A172 (cell line): ENCODE measurements around the gene OSBPL5. TPM values are rescaled to one million over a fixed set of nuclear protein-coding genes. Genes with fewer than 3 reads are reported as not detected.
"Not testable (repeated sequence)": the region's sequence is repeated elsewhere in the genome, so short reads cannot be mapped to it uniquely, and the experiment has no call there.

Experiments
- DNase-seq: peaks from one replicate; pipeline ENCODE4 v3.0.0-alpha.2; 2015; ENCODE audit warnings: low spot score
- total RNA-seq: library from RNA; depleted of rRNA; stranded (reverse); fragments of >200 nt; shearing (Covaris generic); gene quantifications from 2 replicates; pipeline ENCODE4 v1.2.3, GENCODE V29; 2014

OSBPL5 gene
- total RNA-seq, 1 experiment from 2014 or later, result 18.1 TPM

- no peak for DNase-seq
Measured at GRCh38 chr11:3183523-3183922, 18.4 kb upstream of the OSBPL5 start.

DNA sequence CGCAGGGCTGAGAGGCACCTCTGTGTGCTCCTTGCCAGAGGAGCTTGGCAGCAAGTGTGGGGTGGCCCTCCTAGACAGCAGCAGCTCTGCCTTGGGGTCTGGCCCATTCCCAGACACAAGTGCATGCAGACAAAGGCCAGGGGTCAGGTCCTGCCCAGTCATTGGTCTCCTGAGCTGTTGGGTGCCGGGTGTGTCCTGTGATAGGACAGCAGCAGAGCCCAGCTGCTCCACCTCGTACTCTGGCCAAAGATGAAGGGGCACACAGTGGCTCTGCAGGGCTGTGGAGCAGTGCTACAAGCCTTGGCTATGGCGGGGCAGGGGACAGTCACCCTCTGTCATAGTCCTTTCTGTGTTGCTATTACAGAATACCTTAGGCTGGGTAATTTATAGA lies 17.3 kb upstream of the OSBPL5 start:
- no peak for DNase-seq

DNA sequence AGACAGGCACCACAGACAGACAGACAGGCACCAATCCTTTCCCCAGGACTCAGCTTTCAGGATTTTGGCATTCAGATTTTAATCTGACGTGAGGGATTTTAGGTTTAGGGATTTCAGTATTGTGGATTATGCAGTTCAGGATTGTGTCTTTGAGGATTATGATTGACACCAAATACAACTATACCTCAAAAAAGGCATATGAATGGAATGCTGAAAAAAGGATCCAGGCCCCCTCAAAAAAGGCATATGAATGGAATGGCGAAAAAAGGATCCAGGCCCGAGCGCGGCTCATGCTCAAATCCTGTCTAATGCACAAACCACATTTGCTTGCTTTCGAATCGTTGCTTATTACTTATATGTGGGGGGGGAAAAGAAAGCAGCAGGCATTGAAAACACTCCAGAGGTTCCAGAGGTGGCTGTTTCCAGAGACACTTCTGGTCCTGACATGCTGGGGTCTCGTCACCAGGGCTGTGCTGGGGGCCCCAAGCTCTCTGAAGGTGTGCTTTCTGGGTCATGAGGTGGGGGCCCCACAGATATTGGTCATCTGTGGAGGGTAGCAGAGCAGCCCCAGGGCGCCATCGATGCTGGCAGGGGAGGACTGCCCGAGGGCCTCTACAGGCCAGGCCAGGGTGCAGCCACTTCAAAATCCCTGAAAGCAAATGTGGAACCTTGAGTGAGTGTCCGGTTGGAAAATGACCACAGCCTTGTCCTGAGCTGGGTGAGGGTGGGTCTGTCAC lies 16.8 kb upstream of the OSBPL5 start:
- DNase-seq, result no peak

- no peak for DNase-seq
Measured at GRCh38 chr11:3180869-3181268, 15.8 kb upstream of the OSBPL5 start.

DNA sequence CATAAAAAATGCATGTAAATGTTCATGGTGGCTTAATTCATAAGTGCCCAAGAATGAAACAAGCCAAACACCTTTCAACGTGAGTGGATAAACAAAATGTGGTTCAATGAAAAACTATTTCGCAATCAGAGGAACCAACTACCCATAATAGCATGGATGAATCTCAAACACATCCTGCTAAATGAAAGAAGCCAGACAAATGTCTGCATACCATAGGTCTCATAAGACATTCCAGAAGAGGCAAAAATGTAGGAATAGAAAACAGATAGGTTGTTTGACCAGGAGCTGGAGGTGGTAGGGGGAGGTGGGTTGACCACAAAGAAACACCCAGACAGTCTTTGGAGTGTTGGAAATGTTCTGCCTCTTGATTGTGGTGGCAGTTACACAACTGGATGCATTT lies 13.2 kb upstream of the OSBPL5 start:
- DNase-seq, result no peak

GRCh38 chr11:3177931-3178330 lies 12.8 kb upstream of the OSBPL5 start:
- no peak for DNase-seq

DNA sequence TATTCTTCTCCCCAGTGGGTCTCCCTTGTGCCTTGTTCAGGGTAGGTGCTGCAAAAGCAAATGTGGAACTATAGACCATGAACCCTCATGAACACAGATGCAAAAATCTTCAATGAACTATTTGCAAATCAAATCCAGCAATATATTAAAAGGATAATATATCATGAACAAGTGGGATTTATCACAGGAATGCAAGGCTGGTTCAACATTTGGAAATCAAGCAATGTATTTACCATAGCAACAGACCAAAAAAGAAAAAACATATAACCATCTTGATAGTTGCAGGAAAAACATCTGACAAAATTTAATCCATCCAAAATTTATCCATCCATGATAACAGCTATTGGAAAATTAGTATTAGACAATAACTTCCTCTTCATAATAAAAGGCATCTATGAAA lies 11.4 kb upstream of the OSBPL5 start:
- no peak for DNase-seq

GRCh38 chr11:3175194-3175593 lies 10.1 kb upstream of the OSBPL5 start:
- no peak for DNase-seq

DNA sequence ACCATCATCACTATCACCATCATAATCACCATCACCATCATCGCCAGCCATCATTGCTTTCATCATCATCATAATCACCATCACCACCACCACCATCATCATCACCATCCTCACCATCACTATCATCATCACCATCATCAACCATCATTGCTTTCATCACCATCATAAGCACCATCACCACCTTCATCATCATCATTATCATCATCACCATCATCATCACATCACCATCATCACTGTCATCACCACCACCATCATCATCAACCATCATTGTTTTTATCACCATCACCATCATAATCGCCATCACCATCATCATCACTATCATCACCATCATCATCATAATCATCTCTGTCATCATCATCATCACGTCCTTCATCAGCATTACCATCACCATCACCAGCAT lies 9.3 kb upstream of the OSBPL5 start:
- DNase-seq, result no peak

DNA sequence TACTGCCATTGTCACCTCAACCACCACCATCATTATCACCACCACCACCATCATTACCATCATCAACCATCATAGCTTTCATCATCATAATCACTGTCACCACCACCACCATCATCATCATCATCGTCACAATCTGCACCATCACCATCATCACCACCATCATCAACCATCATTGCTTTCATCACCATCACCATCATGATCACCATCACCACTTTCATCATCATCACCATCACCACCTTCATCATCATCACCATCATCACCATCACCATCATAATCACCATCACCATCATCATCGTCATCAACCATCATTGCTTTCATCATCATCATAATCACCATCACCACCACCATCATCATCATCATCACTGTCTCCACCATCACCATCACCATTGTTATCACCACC lies 8.7 kb upstream of the OSBPL5 start:
- DNase-seq, result no peak

DNA sequence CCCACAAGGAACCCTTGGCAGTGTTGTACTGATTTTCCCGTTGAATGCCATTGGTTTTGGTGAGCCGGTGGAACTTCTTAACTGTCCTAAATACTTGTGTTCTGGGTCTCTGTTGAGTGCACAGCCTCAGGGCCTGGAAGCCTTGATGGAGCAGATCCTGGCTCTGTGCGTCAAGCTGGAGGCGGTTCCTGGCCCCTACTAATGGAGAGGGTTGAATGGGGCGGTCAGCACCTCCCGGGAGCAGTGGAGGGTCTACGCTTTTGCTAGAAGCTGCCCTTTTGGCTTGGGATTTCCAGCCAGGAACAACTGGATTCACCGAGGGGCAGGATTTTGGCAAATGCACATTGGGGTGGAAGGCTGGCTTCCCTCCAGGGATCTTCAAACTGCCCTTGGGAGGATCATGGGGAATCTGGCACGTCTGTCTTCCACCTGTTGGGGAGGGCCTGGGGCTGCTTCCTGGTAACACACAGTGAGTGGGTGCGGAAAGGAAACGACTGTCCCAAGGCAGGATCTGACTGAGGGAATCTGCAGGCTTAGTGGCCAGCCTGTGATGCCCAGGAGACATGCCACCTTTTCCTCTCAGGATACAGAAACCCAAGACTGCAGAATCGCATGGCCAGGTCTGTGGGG lies 6.9 kb upstream of the OSBPL5 start:
- no peak for DNase-seq

- no peak for DNase-seq
Measured at GRCh38 chr11:3170756-3171650, 5.9 kb upstream of the OSBPL5 start.

- DNase-seq, result no peak
Measured at GRCh38 chr11:3170044-3170755, 5.1 kb upstream of the OSBPL5 start.

- DNase-seq, result peak; percentile 81
Measured at GRCh38 chr11:3169255-3170043, 4.3 kb upstream of the OSBPL5 start.

GRCh38 chr11:3168742-3169254 lies 3.7 kb upstream of the OSBPL5 start:
- not testable (repeated sequence) for DNase-seq

GRCh38 chr11:3167143-3168119 lies 2.3 kb upstream of the OSBPL5 start:
- no peak for DNase-seq

- no peak for DNase-seq
Measured at GRCh38 chr11:3166268-3167142, 1.4 kb upstream of the OSBPL5 start.

DNA sequence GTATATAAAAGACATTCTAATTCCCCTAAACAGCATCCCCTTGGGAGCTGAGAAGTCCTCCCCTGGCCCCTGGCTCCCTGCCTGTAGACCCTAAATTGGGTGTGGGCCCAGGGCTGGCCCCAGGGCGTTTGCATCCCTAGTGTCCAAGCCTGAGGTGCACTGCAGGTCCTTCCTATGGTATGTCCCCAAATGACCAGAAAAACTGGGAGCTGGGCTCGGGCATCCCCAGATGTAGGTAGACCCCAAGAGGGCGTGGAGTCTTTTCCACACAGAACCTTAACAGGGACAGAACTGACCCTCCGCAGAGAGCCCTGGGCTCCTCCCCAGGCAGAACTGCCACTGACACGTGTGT lies 782 bp upstream of the OSBPL5 start:
- no peak for DNase-seq
